ENCODE results near the gene LRBA.

GRCh38 chr4:150988238-150988637, 26.8 kb downstream of the LRBA start:
- TF ChIP-seq FOSL2 (IDR thresholded peaks at IDR 0.05) (no peak), FOSL2 (CRISPR knock-in tag; IDR thresholded peaks at IDR 0.05) (no peak), KDM1A (IDR thresholded peaks at IDR 0.05; ENCODE audit: low read depth) (no peak), MAZ (IDR thresholded peaks at IDR 0.05; ENCODE audit: borderline replicate concordance, low read depth, low read length) (no peak), POLR2A (IDR thresholded peaks at IDR 0.05; ENCODE audit: low read length) (no peak), NR3C1 (IDR thresholded peaks at IDR 0.05) (no peak), MYC (IDR thresholded peaks at IDR 0.05; ENCODE audit: borderline replicate concordance, low read length) (no peak), REST (IDR thresholded peaks at IDR 0.05) (no peak), CTCF (IDR thresholded peaks at IDR 0.05) (no peak), EP300 (IDR thresholded peaks at IDR 0.05) (no peak), TFCP2L1 (CRISPR knock-in tag; IDR thresholded peaks at IDR 0.05) (no peak), POLR2AphosphoS2 (conservative IDR thresholded peaks at IDR 0.05; ENCODE audit: low read length) (no peak), RAD21 (conservative IDR thresholded peaks at IDR 0.05 in 1 of 2, IDR thresholded peaks at IDR 0.05 in 1 of 2) (no peak), RFX5 (IDR thresholded peaks at IDR 0.05) (no peak), RNF2 (IDR thresholded peaks at IDR 0.05; ENCODE audit: borderline replicate concordance, low read depth) (no peak)

All from A549 (cell line).